ENCODE results near the gene PEMT.
A peak's percentile ranks its signal among the peaks of the same experiment; 100 is the strongest.
"Not testable (repeated sequence)": the region's sequence is repeated elsewhere in the genome, so short reads cannot be mapped to it uniquely, and the experiment has no call there.

Gene PEMT, protein sequence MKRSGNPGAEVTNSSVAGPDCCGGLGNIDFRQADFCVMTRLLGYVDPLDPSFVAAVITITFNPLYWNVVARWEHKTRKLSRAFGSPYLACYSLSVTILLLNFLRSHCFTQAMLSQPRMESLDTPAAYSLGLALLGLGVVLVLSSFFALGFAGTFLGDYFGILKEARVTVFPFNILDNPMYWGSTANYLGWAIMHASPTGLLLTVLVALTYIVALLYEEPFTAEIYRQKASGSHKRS

DNA sequence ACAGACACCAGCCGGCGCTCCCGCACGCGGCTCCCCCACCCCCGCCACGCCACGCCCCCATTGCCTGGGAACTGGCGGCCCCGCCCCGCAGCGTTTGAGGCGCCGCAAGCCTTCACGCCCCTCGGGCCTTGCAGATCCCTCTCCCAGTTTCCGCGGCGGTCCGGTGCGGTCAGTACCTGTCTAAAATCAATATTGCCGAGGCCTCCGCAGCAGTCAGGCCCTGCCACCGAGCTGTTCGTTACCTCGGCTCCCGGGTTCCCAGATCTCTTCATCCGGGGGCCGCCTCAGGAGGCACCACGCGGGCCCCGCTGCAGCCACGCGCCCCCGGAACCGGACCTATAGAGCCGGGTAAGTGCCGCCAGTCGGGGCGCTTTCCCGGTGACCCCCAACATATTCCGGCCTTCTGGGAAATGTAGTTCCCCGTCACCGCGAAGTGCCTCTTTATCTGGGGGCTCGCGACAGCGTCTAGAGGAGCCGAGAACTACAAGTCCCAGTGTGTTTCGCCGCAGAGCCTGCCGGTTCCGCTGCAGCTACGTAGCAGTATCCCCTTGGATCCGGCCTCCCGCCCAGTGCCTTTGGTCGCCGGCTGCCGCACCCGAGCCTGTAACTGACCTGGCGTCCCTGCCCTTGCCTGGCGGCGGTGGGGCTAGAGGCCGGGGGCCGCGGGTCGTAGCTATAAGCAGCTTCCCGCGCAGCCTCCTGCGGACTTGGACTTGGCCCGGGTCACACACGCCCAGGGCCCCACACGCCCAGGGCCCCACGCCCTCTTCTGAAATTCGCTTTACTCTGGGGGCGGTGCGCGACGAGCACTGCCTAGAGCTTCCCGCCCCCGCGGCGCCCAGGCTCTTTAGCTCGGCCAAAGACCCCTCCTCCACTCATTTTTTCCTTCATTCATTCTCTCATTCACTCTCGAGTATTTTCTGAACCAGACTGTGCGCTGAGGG is at the start of gene PEMT:
Gene PEMT (minus strand): TSS at position 354 of the 944 bp plus-strand sequence. CDS start 82 bp downstream, at position 272.
- peak; percentile 85 to 96 for DNase-seq

GRCh38 chr17:17639661-17640270 is 48.3 kb upstream of the PEMT start:
- not testable (repeated sequence) for DNase-seq

GRCh38 chr17:17638467-17638866 is 47.0 kb upstream of the PEMT start:
- no peak for DNase-seq

GRCh38 chr17:17636272-17636885 is 44.9 kb upstream of the PEMT start:
- DNase-seq: no peak

- DNase-seq: not testable (repeated sequence)
Observed at GRCh38 chr17:17635537-17636271, 44.2 kb upstream of the PEMT start.

DNA sequence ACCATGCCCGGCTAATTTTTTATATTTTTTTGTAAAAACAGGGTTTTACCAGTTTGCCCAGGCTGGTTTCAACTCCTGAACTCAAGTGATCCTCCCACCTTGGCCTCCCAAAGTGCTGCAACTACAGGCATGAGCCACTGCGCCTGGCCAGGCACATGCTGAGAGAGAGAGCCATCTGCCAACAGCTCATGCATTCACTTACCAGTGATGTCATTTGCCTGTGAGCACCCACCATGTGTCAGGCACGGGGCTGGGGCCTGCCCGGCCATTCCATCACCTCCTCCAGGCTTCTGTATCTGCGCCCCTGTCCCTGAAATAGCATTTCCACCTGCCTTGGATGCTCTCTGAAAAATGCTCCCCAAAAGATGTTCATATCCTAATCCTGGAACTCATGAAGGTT is 43.6 kb upstream of the PEMT start:
- DNase-seq: no peak

DNA sequence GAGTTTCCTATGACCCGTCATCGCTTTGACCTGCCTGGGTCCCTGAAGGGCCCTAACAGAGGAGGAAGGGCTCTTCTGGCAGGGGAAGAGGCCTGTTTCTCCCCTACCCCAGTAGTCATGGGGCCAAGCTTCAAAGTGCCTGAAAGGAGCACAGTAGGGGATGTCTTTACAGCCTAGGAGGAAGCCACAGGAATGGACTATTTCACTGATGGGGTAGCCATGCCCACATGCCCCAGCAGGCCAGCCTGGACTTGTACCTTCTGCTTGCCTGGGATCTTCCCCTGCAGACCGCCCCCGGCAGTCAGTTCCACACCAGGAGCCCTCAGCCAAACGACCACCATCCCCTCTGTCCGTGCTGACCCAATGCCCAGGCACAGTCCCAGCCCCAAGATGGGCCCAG is 41.8 kb upstream of the PEMT start:
- DNase-seq: no peak

- DNase-seq: not testable (repeated sequence)
Observed at GRCh38 chr17:17632690-17633089, 41.2 kb upstream of the PEMT start.

DNA sequence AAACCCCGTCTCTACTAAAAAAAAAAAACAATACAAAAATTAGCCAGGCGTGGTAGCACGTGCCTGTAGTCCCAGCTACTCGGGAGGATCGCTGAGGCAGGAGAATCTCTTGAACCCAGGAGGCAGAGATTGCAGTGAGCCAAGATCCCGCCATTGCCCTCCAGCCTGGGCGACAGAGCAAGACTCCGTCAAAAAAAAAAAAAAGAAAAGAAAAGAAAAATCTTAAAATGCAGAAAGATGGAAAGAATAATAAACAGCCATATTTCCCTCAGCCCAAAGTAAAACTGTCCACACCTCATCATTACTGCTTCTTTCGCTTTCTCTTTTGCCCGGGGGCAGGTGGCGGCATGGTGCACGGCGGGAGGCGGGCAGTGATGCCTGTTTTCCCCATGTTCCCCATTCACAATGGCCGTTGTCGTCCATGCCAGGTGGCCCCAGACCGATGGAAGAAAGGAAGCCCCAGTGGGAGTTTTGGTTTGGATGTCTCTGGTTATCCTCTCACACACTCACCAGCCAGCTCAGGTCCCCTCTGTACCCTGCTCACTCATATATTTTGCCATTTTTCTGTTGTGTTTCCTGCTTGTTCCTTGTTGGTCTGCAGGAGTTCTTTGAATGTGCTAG is 37.0 kb upstream of the PEMT start:
- DNase-seq: peak; percentile 29 to 45

- no peak for DNase-seq
Observed at GRCh38 chr17:17626840-17627239, 35.3 kb upstream of the PEMT start.

GRCh38 chr17:17626151-17626805 is 34.8 kb upstream of the PEMT start:
- DNase-seq: no peak

DNA sequence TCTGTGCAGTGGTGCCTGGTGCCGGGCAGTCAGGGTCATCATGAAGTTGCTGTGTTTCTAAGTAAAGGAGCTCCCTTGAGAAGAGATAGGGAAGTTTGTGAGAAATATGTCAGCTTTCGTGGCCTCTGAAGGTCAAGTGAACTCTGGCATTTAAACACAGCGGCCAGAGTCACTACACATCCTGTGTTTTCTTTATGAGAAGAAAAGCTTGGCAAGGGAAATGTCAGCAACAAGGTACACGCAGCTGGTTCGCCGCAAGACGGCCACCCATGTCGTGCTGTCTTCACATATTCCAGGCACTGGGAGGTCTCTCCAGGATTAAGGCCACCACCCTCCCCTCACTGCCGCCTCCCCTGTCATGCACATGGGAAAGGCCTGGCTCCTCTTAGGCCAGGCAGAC is 33.2 kb upstream of the PEMT start:
- no peak for DNase-seq

GRCh38 chr17:17623904-17624303 is 32.4 kb upstream of the PEMT start:
- DNase-seq: no peak

DNA sequence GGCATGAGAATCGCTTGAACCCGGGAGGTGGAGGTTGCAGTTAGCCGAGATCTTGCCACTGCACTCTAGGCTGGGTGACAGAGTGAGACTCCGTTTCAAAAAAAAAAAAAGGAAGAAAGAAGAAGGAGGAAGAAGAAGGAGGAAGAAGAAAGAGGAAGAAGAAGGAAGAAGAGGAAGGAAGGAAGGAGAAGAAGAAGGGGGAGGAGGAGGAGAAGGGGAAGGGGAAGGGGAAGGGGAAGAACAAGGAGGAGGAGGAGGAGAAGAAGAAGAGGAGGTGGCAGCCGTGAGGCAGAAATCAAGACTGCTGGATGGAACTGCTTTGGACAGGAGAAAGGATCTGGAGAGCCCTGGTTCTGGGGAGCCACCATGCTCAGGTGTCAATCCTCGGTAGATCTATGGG is 29.7 kb upstream of the PEMT start:
- DNase-seq: no peak

DNA sequence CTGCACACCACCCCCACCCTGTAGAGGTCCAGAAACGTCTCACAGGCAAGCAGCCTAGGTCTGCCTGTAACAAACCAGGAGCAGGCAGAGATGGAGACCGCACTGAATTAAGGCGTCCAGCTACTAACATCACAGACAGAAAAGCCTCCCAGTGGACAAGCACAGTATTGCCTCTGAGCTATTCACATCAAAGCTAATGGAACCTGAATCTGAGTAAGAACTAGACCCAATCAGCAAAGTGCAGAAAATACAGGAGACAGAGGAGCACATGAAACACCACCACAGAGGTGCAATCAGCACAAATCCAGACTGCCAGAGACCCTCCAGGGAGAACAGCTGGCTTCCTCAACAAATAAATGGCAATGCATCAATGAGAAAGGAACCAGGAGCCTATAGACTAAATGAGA is 22.2 kb upstream of the PEMT start:
- DNase-seq: peak; percentile 38 to 50

GRCh38 chr17:17612085-17613022 is 20.8 kb upstream of the PEMT start:
- DNase-seq: no peak

GRCh38 chr17:17609121-17609520 is 17.6 kb upstream of the PEMT start:
- no peak for DNase-seq

- no peak for DNase-seq
Observed at GRCh38 chr17:17606416-17607000, 15.0 kb upstream of the PEMT start.

DNA sequence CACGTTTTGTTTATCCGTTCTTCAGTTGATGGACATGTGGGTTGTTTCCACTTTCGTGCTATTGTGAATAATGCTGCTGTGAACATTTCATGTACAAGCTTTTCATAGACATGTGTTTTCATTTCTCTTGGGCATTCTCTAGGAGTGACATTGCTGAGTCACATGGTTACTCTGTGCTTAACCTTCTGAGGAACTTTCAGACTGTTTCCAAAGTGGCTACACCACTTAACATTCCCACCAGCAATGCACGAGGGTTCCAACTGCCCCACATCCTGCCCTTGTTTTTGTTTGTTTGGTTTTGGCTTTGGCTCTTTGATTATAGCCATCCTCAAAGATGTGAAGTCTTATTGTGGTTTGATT is 14.2 kb upstream of the PEMT start:
- DNase-seq: no peak

All from stimulated activated CD4-positive, alpha-beta T cell treated with anti-CD3 and anti-CD28 coated beads, Interleukin-4, amount 100 ng/mL, for 4 hours (primary cell).